ENCODE results near the gene SRRM2.
A peak's percentile ranks its signal among the peaks of the same experiment; 100 is the strongest.

The SRRM2 gene

GRCh38 chr16:2775765-2776499 lies 23.5 kb downstream of the SRRM2 start:
- no peak for TF ChIP-seq CTCF (conservative IDR thresholded peaks at IDR 0.05; ENCODE audit: low read length)
- peak overlapping the region; percentile 85 for H3K4me3 ChIP-seq (ENCODE audit: low read length)
- no peak for DNase-seq (ENCODE audit: low read depth)

- TF ChIP-seq CTCF (conservative IDR thresholded peaks at IDR 0.05; ENCODE audit: low read length), result no peak
- H3K4me3 ChIP-seq (ENCODE audit: low read length), result peak overlapping the region; percentile 85
- DNase-seq (ENCODE audit: low read depth), result no peak
Measured at GRCh38 chr16:2776500-2777139, 24.2 kb downstream of the SRRM2 start.

GRCh38 chr16:2777231-2777902 lies 24.9 kb downstream of the SRRM2 start, which contains the start of gene ELOB:
ELOB (minus strand) TSS chr16:2777280; CDS start chr16:2777239, 41 bp downstream.
- TF ChIP-seq CTCF (conservative IDR thresholded peaks at IDR 0.05; ENCODE audit: low read length), result no peak
- DNase-seq (ENCODE audit: low read depth), result peak; percentile 78
- peak within 1 kb of the TSS; percentile 94 for H3K4me3 ChIP-seq (ENCODE audit: low read length)

GRCh38 chr16:2777903-2778629 lies 25.6 kb downstream of the SRRM2 start:
- peak; percentile 20 for DNase-seq (ENCODE audit: low read depth)

GRCh38 chr16:2778630-2778958 lies 26.2 kb downstream of the SRRM2 start:
- H3K4me3 ChIP-seq (ENCODE audit: low read length), result peak overlapping the region; percentile 94
- DNase-seq (ENCODE audit: low read depth), result no peak

More at GRCh38 chr16:2777903-2778629, 25.6 kb downstream of the SRRM2 start:
- TF ChIP-seq CTCF (conservative IDR thresholded peaks at IDR 0.05; ENCODE audit: low read length), result no peak
- H3K4me3 ChIP-seq (ENCODE audit: low read length), result peak overlapping the region; percentile 94

More at GRCh38 chr16:2778630-2778958, 26.2 kb downstream of the SRRM2 start:
- TF ChIP-seq CTCF (conservative IDR thresholded peaks at IDR 0.05; ENCODE audit: low read length), result no peak

Measured in AG10803 (cell line).